Mesothelial cell of epicardium (in vitro differentiated cells): Measurements from ENCODE around the gene TSSC4. TPM values are rescaled to one million over a fixed set of nuclear protein-coding genes. Genes with fewer than 3 reads are reported as not detected.

Experiments
- DNase-seq, 2 experiments: peaks; one replicate each; pipeline ENCODE4 v3.0.0; 2021; ENCODE audit warnings: low spot score in 2 of 2; ENCODE audit not compliant: unreplicated experiment in 2 of 2
- H3K27ac Mint-ChIP-seq: 2 replicates; pipeline ENCODE4 v1.8.0; 2021; ENCODE audit warnings: mixed read lengths
- H3K27me3 Mint-ChIP-seq: 2 replicates; pipeline ENCODE4 v1.8.0; 2021; ENCODE audit warnings: low read depth, mixed read lengths
- H3K36me3 Mint-ChIP-seq: 2 replicates; pipeline ENCODE4 v1.8.0; 2021; ENCODE audit warnings: mixed read lengths
- H3K4me1 Mint-ChIP-seq: 2 replicates; pipeline ENCODE4 v1.8.0; 2021; ENCODE audit warnings: mixed read lengths
- H3K4me3 Mint-ChIP-seq: 2 replicates; pipeline ENCODE4 v1.8.0; 2021; ENCODE audit warnings: mild to moderate bottlenecking, moderate library complexity, mixed read lengths
- H3K9me3 Mint-ChIP-seq: 2 replicates; pipeline ENCODE4 v1.8.0; 2021; ENCODE audit warnings: mixed read lengths
- CTCF ChIP-seq: fragments of 200-600 bp; sonication (generic); IDR thresholded peaks from one replicate; pipeline ENCODE4 v1.5.0; 2021; ENCODE audit warnings: antibody characterized with exemption; ENCODE audit not compliant: unreplicated experiment
- total RNA-seq: library from RNA; stranded (reverse); gene quantifications from 3 replicates; pipeline ENCODE4 v1.2.1, GENCODE V29; 2021

Gene TSSC4
- total RNA-seq, 1 donor from 2014 or later: 79.3 TPM

DNA sequence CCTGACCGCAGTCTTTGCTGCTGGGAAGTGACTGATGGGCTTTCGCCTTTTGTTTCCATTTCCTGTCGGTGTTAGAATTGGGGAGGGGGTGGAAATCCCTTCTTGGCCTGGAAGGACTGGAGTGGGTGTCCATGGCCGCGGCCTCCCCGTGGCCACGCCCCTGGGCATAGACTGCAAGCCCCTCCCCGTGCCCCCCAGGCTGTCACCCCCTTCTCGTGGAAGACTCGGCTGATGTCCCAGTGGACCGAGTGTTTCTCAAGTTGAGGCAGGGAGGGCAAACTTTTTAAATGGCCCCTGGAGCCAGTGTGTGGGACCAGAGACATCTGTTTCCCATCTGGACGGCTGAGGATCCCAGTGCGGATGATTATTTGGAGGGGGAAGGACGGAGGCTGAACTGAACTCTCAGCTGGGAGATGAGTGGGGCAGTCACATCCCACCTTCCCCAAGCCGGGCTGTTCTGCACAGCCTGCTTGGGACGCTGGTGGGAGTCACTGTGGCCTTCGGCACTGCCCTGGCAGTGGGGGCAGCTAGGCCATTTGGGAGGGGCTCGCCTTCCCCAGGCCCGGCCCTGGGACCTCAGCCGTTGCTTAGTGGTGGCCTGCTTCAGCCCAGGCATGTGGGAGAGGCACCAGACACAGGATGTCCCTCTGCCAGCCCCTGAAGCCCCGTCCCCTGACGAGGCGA, 21.9 kb upstream of the TSSC4 start:
- Mint-ChIP-seq H3K9me3 (no peaks in the 10 kb centered on the region), H3K4me3 (peak overlapping the region; percentile 95), H3K27ac (peak overlapping the region; percentile 94), H3K4me1 (peaks cover 20% of the 10 kb centered on the region), H3K36me3 (peaks cover 4% of the 10 kb centered on the region), H3K27me3 (no peaks in the 10 kb centered on the region)
- no peak for TF ChIP-seq CTCF
- DNase-seq: no peak

- TF ChIP-seq CTCF: no peak
- H3K4me1 Mint-ChIP-seq: peaks cover 20% of the 10 kb centered on the region
- H3K9me3 Mint-ChIP-seq: no peaks in the 10 kb centered on the region
- peaks cover 4% of the 10 kb centered on the region for H3K36me3 Mint-ChIP-seq
- H3K4me3 Mint-ChIP-seq: peak overlapping the region; percentile 49
- no peak for DNase-seq
- no peak overlapping the region for H3K27ac Mint-ChIP-seq
- H3K27me3 Mint-ChIP-seq: no peaks in the 10 kb centered on the region
Observed at GRCh38 chr11:2379466-2380174, 20.9 kb upstream of the TSSC4 start.

GRCh38 chr11:2380396-2380795, 20.2 kb upstream of the TSSC4 start:
- Mint-ChIP-seq H3K4me3 (peak overlapping the region; percentile 49), H3K9me3 (no peaks in the 10 kb centered on the region), H3K4me1 (peaks cover 20% of the 10 kb centered on the region), H3K36me3 (peaks cover 4% of the 10 kb centered on the region), H3K27ac (no peak overlapping the region), H3K27me3 (no peaks in the 10 kb centered on the region)
- no peak for DNase-seq
- TF ChIP-seq CTCF: no peak

GRCh38 chr11:2380807-2381350, 19.7 kb upstream of the TSSC4 start:
- peaks cover 4% of the 10 kb centered on the region for H3K36me3 Mint-ChIP-seq
- no peaks in the 10 kb centered on the region for H3K9me3 Mint-ChIP-seq
- DNase-seq: no peak
- H3K27ac Mint-ChIP-seq: no peak overlapping the region
- no peak for TF ChIP-seq CTCF
- H3K4me3 Mint-ChIP-seq: peak overlapping the region; percentile 49
- H3K4me1 Mint-ChIP-seq: peaks cover 20% of the 10 kb centered on the region
- no peaks in the 10 kb centered on the region for H3K27me3 Mint-ChIP-seq

- Mint-ChIP-seq H3K27me3 (no peaks in the 10 kb centered on the region), H3K36me3 (peaks cover 4% of the 10 kb centered on the region), H3K4me1 (peaks cover 20% of the 10 kb centered on the region), H3K9me3 (no peaks in the 10 kb centered on the region), H3K27ac (no peak overlapping the region), H3K4me3 (no peak overlapping the region)
- no peak for DNase-seq
- TF ChIP-seq CTCF: no peak
Observed at GRCh38 chr11:2381494-2382128, 18.9 kb upstream of the TSSC4 start.
